T follicular helper cell (primary cell): ENCODE data around the gene MED10.
A peak's percentile ranks its signal among the peaks of the same experiment; 100 is the strongest.

Experiments used
- DNase-seq: peaks from one replicate; pipeline ENCODE4 v3.0.0-alpha.2; 2020; ENCODE audit warnings: low read depth
- total RNA-seq, 2 experiments: gene quantifications; one replicate each; lab custom pipeline; 2026; lab: John Stamatoyannopoulos, UW

Gene MED10, protein sequence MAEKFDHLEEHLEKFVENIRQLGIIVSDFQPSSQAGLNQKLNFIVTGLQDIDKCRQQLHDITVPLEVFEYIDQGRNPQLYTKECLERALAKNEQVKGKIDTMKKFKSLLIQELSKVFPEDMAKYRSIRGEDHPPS
- total RNA-seq = 31.3 to 37.4 reads per million in 2 experiments

- DNase-seq = peak; percentile 91
These were observed at the start of gene MED10 for GRCh38 chr5:6377905-6378765. TSS of gene MED10 (minus strand) at chr5:6378547. CDS start at chr5:6378483, 64 bp downstream.

DNA sequence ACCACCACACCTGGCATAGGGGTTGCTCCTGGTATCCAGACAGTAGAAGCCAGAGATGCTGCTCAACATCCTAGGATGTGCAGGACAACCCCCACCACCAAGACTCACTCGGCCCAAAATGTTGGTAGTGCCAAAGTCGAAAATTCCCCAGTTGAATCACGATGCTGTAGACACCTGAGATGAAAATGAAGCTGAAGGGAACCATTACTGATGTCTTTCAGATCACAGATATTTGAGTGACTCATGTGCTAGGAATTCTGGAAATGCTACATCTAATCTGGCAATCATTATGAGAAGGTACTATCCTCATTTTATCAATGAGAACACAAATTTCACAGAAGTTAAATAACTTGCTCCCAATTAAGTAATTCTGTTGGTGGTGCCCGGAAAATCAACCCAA is 49.3 kb upstream of the MED10 start:
- no peak for DNase-seq

- DNase-seq = no peak
These were observed 46.4 kb upstream of the MED10 start for GRCh38 chr5:6424700-6425099.

GRCh38 chr5:6424110-6424659 is 45.8 kb upstream of the MED10 start:
- no peak for DNase-seq

GRCh38 chr5:6423327-6424109 is 45.2 kb upstream of the MED10 start:
- DNase-seq = no peak

GRCh38 chr5:6419340-6419852 is 41.0 kb upstream of the MED10 start:
- DNase-seq = no peak

GRCh38 chr5:6418679-6419276 is 40.4 kb upstream of the MED10 start:
- DNase-seq = no peak

- no peak for DNase-seq
These were observed 39.3 kb upstream of the MED10 start for GRCh38 chr5:6417657-6418056.

DNA sequence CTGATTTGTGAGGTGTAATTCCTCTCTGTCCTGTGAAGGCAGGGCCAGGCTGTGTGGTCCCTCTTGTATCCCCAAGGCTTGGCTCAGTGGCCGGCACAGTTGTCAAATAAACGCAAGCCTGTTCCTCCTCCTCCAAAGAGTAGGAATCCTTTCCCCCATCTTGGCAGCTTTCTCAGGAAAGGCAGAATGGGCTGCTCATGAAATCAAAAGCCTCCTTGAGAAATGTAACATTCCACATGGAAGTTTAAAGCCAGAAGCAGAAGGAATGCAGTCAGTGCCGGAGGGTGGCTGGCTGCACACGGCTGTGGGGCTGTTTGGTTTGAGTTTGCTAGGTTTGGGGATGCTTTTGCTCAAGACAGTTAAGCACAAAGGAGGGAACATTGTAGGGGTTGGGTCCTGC is 34.5 kb upstream of the MED10 start:
- no peak for DNase-seq

GRCh38 chr5:6411141-6411540 is 32.8 kb upstream of the MED10 start:
- no peak for DNase-seq

- DNase-seq = no peak
These were observed 32.1 kb upstream of the MED10 start for GRCh38 chr5:6410421-6410820.

DNA sequence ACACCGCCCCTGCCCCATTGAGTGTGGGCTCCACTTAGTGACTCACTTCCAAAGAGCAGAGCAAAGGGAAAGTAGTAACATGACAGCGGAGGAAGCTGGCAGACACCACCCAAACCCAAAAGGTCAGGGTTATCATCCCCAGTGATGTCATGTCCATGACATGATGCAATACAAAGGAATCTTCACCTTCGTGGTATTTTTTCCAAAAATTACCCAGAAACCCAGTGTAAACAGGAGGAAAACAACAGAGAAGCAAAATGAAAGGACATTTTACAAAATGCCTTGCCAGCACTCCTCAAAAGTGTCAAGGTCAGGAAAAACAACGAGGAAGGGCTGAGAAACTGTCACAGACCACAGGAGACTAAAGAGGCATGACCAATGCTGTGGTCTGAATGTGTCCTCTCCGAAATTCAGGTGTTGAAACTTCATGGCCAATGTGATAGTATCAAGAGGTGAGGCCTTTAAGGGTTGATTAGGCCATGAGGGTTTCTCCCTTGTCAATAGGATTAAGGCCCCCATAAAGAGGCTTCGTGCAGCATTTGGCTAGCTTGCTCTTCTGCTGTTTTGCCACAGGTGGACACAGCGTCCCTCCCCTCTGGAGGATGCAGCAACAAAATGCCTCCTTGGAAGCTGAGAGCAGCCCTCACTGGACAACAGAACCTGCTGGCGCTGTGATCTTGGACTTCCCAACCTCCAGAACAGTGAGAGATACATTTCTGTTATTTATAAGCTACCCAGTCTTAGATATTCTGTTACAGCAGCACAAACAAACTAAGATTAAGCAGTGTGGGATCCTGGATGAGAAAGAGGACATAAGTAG is 30.5 kb upstream of the MED10 start:
- no peak for DNase-seq

DNA sequence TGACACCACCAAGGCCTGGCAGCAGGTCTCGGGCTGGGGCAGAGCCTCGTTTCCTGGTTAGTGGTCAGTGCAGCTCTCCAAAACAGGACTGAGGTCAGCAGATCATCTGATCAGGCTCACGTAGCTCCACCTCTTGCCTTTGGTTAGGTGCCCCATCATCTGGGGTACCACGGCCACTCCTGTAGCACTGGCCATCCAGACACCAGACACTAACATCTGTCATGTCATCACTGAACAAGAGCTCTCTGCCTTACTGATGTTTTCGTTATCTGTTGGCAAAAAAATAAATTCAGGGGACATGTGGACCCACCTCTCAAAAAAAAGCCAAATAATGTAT is 29.9 kb upstream of the MED10 start:
- DNase-seq = no peak

DNA sequence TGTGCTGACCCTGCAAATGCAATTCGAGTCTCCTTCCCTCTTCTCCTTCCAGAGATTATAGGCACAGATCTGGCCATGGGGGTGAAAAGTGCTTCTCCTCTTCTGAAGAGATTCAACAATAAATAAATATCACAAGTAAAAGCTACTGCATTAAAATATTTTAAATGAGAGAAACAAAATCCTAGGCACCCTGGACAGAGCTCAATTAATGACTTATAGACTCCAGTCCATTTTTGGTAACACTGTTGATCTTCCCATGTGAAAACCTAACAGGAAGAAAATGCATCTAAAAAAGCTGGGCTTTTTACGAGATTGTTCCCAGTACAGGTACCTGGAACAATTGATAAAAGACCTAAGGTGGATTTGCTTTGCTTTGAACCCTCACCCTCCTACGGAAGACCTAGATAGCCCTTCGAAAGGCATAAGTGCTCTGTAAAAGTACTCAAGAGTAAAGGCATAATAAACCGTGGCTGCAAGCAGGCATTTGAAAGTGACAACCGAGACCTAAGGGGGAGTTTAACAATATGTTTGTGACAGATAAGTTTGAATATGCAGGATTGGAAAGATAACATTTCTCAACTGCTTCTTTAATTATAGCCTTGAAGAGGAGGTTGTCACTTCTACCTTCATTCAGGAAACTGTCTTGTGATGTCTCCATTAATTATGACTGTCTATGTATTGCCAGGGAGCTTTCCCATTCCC is 29.4 kb upstream of the MED10 start:
- DNase-seq = no peak

- no peak for DNase-seq
These were observed 27.2 kb upstream of the MED10 start for GRCh38 chr5:6405591-6405990.

GRCh38 chr5:6404129-6404528 is 25.8 kb upstream of the MED10 start:
- DNase-seq = no peak

DNA sequence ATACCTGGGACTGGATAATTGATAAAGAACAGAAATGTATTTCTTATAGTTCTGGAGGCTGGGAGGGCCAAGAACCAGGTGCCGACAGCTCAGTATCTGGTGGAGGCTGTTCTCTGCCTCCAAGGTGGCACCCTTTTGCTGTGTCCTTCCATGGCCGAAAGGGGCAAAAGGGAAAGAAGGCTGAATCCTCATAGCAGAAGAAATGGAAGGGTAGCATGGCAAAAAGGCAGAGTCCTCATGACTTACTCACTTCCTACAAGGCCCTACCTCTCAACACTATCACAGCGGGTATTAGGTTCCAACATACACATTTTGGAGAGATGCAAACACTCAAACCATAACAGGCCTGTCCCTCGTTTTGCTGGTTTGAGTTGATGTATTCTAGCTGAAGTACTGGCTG is 25.1 kb upstream of the MED10 start:
- no peak for DNase-seq

DNA sequence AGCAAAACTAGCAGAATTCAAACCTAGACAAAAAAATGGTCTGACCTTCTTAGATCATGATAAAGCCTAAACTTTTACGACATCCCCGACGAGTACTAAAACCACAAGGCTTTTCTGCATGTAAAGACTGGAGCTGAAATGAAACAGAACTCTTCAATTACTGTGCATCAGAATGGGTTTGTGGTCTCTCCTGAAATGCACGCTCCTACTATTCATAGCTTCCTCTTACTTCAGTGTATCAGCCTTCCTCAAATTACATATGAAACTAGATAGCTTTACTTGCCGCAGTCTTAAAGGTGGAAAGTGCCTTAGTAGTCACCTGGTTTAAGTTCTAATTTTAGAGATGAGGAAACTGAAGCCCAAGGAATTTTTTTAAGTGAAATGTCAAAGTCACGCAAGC is 24.6 kb upstream of the MED10 start:
- no peak for DNase-seq

DNA sequence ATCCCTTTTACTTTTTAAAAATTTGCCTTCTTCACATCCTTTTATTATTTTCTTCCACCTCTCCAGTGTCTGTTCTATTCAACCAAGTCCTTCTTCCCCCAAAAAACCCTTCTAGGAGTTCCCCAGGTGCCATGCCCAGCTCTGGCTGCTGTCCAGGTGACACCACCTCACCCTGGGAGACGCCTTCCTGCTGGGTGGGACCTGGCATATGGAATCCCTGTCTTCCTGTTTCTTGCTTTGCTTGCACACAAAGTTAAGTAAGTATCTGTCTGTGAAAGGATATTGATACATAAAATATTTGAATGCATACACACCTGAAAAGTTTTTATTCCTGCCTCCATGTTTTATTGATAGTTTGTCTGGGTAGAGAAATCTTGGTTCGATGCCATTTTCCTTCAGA is 23.1 kb upstream of the MED10 start:
- no peak for DNase-seq
